ENCODE results near the gene SULT4A1. TPM values are rescaled to one million over a fixed set of nuclear protein-coding genes. Genes with fewer than 3 reads are reported as not detected.

The SULT4A1 gene
- total and polyA plus RNA-seq, 2 experiments from 2014 or later, result 1.1 to 2.8 TPM

DNA sequence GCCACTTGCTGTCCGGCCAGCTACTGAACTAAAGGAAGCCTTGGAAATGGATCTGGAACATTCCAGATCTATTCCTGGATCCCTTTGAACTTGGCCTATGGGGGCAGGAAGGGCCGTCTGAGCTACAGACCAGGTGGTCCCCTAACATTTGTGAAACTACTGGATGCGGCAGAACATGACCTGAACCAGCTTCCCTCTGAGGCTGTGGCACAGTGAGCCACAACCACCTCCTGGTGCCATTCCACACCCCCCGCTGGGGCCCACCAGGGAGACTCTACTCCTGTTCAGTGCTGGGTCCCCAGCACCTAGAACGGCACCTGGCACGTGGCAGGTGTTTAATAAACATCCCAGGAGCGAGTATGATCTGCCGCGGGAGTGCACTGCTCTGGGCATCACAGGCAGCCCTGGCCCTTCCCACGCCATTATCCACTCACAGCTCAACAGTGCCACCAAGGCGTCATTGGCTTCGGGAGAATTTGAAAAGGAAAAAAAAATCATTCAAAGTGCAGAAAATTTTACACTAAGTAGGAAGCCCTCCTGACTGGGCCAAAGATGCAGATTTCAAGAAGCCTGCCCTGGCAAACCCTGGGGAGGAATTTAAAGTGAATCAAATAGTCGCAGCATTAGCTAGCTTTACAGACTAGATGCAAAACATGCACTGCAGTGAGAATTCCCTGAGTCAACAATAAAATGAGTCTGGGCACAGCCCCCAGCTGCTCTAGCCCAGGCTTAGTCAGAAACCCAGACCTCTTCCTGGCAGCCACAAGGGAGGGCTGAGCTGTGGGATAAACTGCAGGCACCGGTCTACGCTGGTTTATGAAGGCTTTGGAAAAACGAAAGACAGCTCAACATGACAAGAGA lies 35.9 kb downstream of the SULT4A1 start:
- peak overlapping the region; percentile 59 for H3K4me2 ChIP-seq
- TF ChIP-seq EZH2phosphoT487 (IDR thresholded peaks at IDR 0.05; ENCODE audit: low read depth, severe bottlenecking, unreplicated experiment), result no peak
- TF ChIP-seq, protein P1, sequence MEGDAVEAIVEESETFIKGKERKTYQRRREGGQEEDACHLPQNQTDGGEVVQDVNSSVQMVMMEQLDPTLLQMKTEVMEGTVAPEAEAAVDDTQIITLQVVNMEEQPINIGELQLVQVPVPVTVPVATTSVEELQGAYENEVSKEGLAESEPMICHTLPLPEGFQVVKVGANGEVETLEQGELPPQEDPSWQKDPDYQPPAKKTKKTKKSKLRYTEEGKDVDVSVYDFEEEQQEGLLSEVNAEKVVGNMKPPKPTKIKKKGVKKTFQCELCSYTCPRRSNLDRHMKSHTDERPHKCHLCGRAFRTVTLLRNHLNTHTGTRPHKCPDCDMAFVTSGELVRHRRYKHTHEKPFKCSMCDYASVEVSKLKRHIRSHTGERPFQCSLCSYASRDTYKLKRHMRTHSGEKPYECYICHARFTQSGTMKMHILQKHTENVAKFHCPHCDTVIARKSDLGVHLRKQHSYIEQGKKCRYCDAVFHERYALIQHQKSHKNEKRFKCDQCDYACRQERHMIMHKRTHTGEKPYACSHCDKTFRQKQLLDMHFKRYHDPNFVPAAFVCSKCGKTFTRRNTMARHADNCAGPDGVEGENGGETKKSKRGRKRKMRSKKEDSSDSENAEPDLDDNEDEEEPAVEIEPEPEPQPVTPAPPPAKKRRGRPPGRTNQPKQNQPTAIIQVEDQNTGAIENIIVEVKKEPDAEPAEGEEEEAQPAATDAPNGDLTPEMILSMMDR (IDR thresholded peaks at IDR 0.05; ENCODE audit: poor library complexity), result peak; percentile 41
- peaks cover 8% of the 10 kb centered on the region for H3K4me1 ChIP-seq (ENCODE audit: insufficient read depth)
- no peaks in the 10 kb centered on the region for H3K9me2 ChIP-seq (replicated peaks; ENCODE audit: insufficient read depth)
- H3K79me2 ChIP-seq, result no peaks in the 10 kb centered on the region
- WGBS (ENCODE audit: low lambda C conversion rate, missing lambda C conversion rate), result 59% methylated on average over 16 of the region's 16 CpGs
- no peaks in the 10 kb centered on the region for H3K36me3 ChIP-seq (replicated peaks; ENCODE audit: insufficient read depth, low read depth)
- no peak overlapping the region for H2AFZ ChIP-seq
- H3K9me3 ChIP-seq (ENCODE audit: low read depth), result no peaks in the 10 kb centered on the region
- no peaks in the 10 kb centered on the region for H3K27me3 ChIP-seq
- H4K20me1 ChIP-seq (ENCODE audit: insufficient read depth, poor library complexity, severe bottlenecking), result no peaks in the 10 kb centered on the region
- DNase-seq (ENCODE audit: low spot score), result peak; percentile 75
- peak overlapping the region; percentile 61 for H3K27ac ChIP-seq
- H3K4me3 ChIP-seq, result no peak overlapping the region

- TF ChIP-seq EZH2 (IDR thresholded peaks at IDR 0.05; ENCODE audit: borderline replicate concordance), result no peak
- TF ChIP-seq, protein P1 (IDR thresholded peaks at IDR 0.05; ENCODE audit: poor library complexity), result no peak
- no peak for TF ChIP-seq EZH2phosphoT487 (IDR thresholded peaks at IDR 0.05; ENCODE audit: low read depth, severe bottlenecking, unreplicated experiment)
- Histone ChIP-seq H3K9me3 (ENCODE audit: low read depth) (no peaks in the 10 kb centered on the region), H3K27ac (no peak overlapping the region), H3K79me2 (no peaks in the 10 kb centered on the region), H3K36me3 (replicated peaks; ENCODE audit: insufficient read depth, low read depth) (no peaks in the 10 kb centered on the region), H3K9me2 (replicated peaks; ENCODE audit: insufficient read depth) (no peaks in the 10 kb centered on the region), H3K4me2 (no peak overlapping the region), H4K20me1 (ENCODE audit: insufficient read depth, poor library complexity, severe bottlenecking) (no peaks in the 10 kb centered on the region), H3K27me3 (no peaks in the 10 kb centered on the region), H2AFZ (no peak overlapping the region), H3K4me1 (ENCODE audit: insufficient read depth) (peaks cover 8% of the 10 kb centered on the region), H3K4me3 (no peak overlapping the region)
- DNase-seq (ENCODE audit: low spot score), result no peak
- WGBS (ENCODE audit: low lambda C conversion rate, missing lambda C conversion rate), result 90% methylated on average over 11 of the region's 11 CpGs
These were observed 36.7 kb downstream of the SULT4A1 start for GRCh38 chr22:43825651-43826050.

GRCh38 chr22:43824724-43825420 lies 37.4 kb downstream of the SULT4A1 start:
- WGBS (ENCODE audit: low lambda C conversion rate, missing lambda C conversion rate), result 90% methylated on average over 26 of the region's 26 CpGs
- no peaks in the 10 kb centered on the region for H3K36me3 ChIP-seq (replicated peaks; ENCODE audit: insufficient read depth, low read depth)
- H3K4me1 ChIP-seq (ENCODE audit: insufficient read depth), result peaks cover 8% of the 10 kb centered on the region
- H4K20me1 ChIP-seq (ENCODE audit: insufficient read depth, poor library complexity, severe bottlenecking), result no peaks in the 10 kb centered on the region
- H3K4me3 ChIP-seq, result no peak overlapping the region
- H3K27me3 ChIP-seq, result no peaks in the 10 kb centered on the region
- no peaks in the 10 kb centered on the region for H3K9me2 ChIP-seq (replicated peaks; ENCODE audit: insufficient read depth)
- peak; percentile 3 for DNase-seq (ENCODE audit: low spot score)
- no peak overlapping the region for H3K27ac ChIP-seq
- H2AFZ ChIP-seq, result no peak overlapping the region
- no peaks in the 10 kb centered on the region for H3K9me3 ChIP-seq (ENCODE audit: low read depth)
- no peak for TF ChIP-seq EZH2 (IDR thresholded peaks at IDR 0.05; ENCODE audit: borderline replicate concordance)
- TF ChIP-seq EZH2phosphoT487 (IDR thresholded peaks at IDR 0.05; ENCODE audit: low read depth, severe bottlenecking, unreplicated experiment), result no peak
- TF ChIP-seq, protein P1 (IDR thresholded peaks at IDR 0.05; ENCODE audit: poor library complexity), result no peak
- H3K4me2 ChIP-seq, result no peak overlapping the region
- H3K79me2 ChIP-seq, result no peaks in the 10 kb centered on the region

Data from hepatocyte (in vitro differentiated cells).